GM18909 (cell line): ENCODE data around the gene SVOP.
"Not testable (repeated sequence)": the region's sequence is repeated elsewhere in the genome, so short reads cannot be mapped to it uniquely, and the experiment has no call there.

ENCODE experiments used
- ATAC-seq: cut with Tn5 transposase; IDR thresholded peaks from one replicate; pipeline ENCODE4 v1.9.1; 2021; ENCODE audit warnings: mild to moderate bottlenecking; ENCODE audit not compliant: unreplicated experiment, poor library complexity

The SVOP gene

DNA sequence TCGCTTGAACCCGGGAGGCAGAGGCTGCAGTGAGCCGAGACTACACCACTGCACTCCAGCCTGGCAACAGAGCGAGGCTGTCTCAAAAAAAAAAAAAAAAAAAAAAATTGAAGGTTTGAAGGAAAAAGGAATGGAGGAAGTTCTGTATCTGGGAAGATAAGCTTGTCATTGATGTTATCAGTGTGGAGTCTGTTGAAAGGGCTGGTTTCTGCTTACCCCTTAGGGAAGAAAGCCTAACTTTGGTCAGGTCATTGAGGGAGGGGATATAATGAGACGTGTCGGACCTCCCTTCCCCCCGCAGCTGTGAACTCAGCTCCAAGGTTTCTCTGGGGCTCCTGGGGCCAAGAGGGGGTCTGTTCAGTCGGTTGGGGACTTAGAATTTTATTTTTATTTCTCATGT, 124.5 kb downstream of the SVOP start:
- no peak for ATAC-seq

DNA sequence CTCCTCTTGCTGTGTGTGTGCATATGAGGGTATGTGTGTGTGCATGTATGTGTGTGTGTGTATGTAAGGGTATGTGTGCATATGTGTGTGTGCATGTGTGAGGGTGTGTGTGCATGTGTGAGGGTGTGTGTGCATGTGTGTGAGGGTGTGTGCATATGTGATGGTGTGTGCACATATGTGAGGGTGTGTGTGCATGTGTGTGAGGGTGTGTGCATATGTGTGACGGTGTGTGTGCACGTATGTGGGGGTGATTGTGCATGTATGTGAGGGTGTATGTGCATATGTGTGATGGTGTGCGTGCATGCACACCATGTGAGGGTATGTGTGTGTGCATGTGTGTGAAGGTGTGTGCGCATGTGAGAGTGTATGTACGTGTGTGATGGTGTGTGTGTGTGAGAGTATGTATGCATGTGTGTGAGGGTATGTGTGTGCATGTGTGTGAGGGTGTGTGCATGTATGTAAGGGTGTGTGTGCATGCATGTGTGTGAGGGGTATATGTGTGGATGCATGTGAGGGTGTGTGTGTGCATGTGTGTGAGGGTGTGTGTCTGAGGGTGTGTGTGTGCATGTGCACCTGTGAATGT, 125.6 kb downstream of the SVOP start:
- ATAC-seq, result no peak

DNA sequence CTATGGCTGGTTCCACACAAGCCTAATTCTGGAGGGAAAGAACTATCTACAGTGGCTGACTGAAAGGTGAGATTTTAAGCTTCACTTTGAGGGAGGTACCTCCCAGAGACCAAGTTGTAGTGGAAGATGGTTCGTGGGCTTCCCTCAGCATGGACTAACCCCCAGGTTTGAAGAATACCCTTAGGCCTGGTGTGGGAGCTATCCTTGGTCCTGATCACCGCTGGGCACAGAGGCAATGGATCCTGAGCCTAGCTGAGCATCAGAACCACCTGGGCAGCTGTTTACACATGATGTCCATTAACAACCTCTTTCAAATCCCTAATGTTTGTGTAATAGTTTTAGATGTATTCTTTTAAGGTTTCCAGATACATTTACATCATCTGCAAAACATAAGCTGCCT, 130.7 kb downstream of the SVOP start:
- no peak for ATAC-seq

DNA sequence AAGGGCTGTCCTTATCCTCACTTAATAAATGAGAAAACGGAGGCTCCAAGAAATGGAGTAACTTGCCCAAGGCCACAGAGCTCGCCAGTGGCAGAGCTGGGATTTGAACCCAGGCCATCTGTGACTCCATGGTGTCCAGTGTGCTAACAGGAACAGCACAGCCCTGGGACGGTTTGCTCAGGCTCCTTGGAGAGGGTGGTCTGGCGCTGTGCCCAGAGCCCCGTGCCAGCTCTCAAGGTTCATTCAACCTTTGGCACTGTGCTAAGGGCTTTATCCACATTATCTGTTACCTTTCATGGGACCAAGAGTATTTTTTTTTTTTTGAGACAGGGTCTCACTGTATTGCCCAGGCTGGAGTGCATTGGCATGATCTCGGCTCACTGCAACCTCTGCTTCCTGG, 132.8 kb downstream of the SVOP start:
- no peak for ATAC-seq

DNA sequence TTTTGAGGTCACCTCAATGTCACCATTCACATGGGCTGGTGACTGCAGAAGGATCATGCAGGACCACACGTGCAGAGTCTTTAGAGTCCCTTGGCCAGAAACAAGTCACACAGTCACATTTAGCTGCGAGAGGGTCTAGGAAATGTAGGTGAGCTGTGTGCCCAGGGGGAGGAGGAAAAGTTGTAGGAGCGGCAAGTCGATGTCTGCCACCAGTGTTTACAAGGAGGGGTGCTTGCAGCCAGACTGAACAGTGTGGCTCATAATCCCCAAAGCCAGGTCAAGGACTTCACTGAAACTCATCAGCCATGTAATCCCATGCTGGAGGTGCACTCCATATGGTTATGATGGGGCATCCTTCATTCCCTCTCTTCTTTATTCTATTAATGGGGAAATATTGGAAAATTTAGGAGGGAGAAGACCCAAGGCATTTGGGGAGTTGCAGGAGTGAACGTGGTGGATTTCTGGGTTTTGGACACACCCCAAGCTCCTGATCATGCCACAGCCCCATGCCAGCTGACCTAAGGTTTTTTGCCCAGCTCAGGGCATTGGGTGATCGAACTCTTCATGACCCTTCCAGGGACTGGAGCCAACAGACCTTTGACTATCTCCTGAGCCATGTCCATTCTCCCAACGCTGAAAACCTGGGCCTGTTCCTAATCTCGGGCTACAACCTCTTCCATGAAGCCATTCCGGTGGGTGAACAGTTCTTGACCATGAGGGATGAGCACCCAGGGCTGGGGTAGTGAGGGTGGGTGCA, 133.8 kb downstream of the SVOP start:
- ATAC-seq, result no peak

DNA sequence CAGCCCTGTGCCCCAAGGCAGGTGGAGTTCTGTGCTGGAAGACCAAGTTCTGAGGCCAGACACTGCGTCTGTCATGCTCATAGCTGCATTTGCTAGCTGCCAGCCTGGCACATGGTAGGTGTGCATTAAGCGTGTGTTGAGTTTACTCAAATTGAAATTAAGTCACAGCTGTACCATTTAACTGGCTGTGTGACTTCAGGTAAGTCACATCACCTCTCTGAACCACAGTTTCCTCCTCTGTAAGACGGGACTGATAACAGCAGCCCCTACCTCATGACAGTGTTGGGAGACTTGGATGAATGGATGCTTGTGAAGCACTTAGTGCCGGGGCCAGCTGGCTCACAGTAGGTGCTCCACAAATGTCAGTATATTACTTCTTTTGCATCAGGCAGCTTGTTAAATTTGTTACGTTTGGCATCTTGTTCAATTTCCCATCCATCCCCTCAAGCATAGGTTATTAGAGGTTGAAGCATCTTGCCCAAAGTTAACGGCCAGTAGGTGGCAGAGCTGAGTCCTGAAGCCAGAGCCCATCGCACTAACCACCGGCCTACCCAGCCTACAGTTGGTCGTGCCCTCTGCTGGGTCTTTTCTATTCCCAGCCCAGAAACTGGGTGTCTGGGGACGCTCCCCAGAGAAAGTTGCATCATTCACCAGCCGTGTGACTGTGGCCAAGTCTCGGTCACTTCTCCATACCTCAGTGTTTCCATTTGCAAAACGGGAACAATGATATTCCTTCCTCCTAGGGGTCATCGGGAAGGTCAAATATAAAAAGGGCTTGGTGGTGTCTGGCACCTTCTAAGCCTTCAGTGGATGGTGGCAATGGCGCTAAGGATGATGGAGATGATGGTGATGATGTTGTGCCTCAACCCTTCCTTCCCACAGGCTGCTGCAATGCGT, 136.5 kb downstream of the SVOP start:
- ATAC-seq, result no peak

DNA sequence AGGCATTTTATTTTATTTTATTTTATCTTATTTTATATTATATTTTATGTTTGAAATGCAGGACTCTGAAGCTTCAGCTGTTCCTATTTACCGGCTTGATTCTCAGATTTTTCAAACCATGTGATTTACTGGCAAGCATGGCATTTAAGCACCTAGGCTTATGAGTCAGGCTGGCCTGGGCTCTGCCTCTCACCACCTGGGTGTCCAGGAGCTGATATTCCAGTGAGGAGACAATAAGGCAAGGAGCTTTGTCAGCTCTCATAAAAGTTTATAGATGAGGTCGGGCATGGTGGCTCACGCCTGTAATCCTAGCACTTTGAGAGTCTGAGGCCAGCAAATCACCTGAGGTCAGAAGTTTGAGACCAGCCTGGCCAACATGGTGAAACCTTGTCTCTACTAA, 138.9 kb downstream of the SVOP start:
- ATAC-seq, result no peak

DNA sequence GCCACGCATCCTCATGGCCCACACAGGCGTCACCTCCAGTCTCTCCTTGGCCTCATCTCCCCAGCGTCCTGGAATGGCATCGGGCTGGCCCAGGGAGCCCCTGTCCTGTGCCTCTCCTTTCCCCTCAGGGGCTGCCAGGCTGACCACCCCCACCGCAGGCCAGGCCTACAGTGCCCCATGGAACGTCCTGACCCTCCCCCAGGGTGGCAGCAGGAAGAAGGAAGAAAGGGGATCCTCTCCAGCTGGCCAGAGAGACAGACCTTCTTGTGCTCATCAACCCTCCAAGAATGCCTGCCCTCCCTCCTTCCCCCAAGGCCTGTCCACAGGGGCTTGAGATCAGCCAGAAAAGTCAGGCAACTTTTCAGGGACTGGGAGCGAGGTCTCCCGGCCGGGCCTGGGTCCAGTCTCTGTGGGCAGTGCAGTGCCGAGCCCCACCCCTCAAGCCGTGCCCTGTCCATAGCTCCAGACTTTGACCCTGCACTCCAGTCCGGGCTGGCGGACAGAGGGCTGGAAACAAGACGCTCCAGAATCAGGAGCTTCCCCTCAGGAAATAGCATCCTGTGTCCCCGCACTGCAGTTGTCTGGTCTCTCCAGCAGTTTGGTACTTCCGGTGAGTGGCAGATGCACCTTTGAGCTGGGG, 141.1 kb downstream of the SVOP start, which contains the start of gene DAO:
DAO (plus strand) TSS at position 478 of the 640 bp plus-strand sequence. CDS start 4,915 bp downstream, outside the sequence.
- no peak for ATAC-seq

DNA sequence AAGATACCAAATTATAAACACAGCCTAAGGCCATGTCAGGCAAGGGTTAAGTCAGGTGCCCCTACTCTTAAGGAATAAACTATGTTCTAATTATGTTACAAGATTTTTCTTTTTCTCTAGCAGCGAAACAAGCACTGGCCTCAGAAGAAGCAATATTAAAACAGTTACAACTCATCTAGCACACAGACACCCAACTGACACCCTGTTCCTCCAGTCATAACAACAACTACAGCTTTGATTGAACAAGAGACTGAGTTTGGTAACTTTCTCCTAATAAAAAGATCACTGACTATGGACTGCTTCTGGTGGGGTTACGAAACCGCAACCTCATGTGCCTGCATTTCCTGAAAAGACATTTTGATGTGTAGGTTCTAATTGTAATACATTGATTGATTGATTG, 144.3 kb downstream of the SVOP start:
- ATAC-seq, result no peak

DNA sequence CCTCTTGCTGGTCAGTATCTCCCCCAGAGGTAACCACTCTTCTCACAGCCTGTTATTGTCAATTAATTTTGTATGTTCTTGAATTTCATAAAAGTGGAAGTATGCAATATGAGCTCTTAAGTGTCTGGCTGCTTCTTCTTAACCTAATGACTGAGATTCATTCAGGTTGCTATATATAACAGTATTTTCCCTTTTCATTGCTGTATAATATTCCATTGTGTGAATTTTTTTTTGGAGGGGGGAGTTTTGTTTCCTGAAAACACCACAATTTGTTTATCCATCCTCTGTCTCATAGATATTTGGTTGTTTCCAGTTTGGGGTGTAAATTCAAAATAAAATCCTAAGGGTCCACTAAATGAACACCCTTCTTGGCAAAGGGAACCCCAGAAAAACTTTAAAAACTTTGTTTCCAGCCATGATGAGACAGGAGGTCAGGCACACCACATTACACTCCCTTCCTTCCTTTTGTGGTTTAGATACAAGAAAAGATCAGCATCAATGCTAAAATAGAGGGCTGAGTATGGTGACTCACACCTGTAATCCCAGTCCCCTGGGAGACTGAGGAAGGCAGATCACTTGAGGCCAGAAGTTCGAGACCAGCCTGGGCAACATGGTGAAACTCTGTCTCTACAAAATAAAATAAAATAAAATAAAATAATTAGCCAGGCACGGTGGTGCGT, 145.0 kb downstream of the SVOP start:
- ATAC-seq, result no peak

DNA sequence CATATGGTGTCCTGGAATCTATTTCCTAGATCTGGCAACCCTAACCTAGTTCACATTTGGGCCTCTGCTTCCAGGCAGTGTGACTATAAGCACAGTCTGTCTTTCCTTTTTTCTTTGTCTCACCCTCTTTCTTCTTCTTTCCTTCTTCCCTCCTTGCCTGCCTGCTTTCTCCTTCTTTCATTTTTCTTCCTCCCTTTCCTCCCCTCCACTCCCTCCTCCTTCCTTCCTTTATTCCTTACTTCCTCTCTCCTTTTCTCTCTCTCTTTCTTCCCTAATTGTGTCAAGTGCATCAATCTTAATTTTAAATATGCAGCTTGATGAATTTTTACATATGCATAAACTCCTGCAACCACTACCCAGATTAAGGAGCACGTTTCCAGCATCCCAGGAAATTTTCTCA, 145.6 kb downstream of the SVOP start:
- ATAC-seq, result no peak

DNA sequence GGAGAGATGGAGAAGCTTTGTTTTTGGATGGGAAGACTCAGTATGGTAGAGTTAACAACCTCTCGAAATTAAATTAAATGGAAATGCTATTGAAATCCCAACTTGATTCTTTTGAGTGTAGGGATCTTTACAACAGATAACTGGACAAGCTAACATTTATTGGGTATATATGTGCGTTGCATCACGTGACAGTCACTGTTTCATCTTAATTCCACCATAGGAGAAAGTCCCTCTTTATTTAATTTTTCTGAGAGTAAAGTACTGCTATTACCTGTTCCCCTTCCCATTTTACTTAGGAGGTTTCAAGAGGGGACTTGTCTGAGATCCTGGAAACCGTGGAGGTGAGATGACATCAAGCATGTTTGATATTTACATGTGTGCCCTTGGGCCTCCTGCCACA, 152.1 kb downstream of the SVOP start:
- ATAC-seq, result no peak

DNA sequence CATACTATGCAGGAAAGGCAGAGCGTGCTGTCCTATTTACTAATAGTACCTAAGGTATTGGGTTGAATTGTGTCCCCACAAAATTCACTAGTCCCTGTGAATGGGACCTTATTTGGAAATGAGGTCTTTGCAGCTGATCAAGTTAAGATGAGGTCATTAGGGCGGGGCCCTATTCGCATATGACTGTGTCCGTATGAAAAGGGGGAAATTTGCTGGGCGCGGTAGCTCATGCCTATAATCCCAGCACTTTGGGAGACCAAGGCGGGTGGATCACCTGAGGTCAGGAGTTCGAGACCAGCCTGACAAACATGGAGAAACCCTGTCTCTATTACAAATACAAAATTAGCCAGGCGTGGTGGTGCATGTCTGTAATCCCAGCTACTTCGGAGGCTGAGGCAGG, 154.8 kb downstream of the SVOP start:
- not testable (repeated sequence) for ATAC-seq

DNA sequence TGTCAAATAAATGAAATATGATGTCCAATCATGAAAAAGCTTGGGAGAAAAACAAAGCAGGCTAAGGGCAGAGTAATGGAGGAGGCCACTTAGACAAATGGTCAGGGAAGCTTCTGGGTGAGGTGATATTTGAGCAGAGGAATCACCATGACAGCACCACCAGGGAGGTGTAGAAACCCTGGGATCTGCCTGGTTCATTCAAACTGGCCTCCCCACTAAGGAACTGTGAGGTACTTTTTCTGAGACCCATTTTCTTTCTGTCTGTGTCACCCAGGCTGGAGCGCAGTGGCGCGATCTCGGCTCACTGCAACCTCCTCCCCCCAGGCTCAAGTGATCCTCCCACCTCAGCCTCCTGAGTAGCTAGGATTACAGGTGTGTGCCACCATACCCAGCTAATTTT, 155.7 kb downstream of the SVOP start:
- no peak for ATAC-seq

DNA sequence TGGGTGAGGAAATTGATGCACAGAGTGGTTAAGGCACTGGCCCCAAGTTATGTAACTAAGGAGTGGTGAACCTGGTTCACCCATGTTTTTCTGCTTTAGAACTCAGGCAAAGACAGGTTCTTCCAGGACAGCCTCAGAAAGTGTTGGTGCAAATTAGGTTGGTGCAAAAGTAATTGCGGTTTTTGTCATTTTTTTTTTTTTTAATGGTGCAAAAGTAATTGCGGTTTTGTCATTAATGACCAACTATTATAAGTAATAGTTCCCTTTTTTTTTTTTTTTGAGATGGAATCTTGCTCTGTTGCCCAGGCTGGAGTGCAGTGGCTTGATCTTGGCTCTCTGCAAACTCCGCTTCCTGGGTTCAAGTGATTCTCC, 158.3 kb downstream of the SVOP start:
- ATAC-seq, result no peak

DNA sequence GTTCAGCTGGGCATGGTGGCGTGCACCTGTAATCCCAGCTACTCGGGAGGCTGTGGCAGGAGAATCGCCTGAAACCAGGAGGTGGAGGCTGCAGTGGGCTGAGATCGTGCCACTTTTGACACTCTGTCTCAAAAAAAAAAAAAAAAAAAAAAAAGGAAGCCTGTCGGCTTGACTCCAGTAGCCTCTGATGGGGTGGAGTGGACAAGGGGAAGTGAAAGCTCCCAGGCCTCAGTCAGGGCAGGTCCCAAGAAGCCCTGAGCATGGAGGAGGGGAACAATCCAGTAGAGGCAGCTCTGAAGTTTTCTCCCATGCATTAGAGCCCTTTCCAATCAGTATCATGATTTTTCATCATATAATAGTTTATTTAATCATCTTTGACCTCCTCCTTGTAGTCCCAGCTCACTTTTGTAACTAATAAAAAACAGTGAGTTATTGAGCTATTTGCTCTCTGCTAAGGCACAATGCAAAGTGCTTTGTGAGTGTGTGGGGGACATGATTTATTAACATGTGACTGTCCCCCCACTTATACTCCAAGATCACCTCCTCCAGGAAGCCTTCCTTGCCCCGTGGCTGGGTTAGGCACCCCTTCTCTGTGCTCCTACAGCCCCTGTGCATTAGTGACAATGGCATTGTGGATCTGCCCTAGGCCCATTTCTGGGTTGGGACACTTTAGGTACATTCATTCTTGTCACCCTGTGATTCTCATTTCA, 158.8 kb downstream of the SVOP start:
- ATAC-seq, result no peak

DNA sequence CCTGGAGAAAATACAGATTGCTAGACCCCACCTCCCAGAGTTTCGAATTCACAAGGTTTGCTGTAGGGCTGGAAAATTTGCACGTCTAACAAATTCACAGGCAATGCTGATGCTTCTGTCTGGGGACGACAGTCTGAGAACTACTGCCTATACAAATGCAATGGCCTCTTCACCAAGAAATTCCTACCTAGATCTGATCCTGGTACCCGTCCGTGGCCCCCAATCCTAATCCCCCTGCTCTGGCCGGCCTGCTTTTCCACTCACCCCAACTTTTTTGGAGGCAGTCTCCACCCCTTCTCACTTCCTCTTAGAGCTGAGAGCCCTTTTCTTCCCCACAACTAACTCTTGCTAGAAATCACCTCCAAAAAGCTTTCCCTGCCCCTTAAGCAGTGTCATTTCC, 160.4 kb downstream of the SVOP start:
- ATAC-seq, result no peak

DNA sequence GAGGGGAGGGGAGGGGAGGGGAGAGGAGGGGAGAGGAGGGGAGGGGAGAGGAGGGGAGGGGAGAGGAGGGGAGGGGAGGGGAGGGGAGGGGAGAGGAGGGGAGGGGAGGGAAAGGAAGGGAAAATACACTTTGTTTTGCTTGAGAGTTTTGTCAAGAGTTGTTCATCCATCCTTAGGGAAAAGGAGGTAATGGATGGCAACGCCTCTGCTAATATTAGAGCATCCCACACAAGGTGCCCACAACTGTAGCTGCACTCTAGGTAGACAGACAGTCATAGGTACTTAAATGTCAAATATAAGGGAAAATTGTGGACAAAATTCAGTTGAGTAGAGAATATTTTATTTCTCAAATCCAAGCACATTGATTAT, 161.0 kb downstream of the SVOP start:
- ATAC-seq, result no peak

DNA sequence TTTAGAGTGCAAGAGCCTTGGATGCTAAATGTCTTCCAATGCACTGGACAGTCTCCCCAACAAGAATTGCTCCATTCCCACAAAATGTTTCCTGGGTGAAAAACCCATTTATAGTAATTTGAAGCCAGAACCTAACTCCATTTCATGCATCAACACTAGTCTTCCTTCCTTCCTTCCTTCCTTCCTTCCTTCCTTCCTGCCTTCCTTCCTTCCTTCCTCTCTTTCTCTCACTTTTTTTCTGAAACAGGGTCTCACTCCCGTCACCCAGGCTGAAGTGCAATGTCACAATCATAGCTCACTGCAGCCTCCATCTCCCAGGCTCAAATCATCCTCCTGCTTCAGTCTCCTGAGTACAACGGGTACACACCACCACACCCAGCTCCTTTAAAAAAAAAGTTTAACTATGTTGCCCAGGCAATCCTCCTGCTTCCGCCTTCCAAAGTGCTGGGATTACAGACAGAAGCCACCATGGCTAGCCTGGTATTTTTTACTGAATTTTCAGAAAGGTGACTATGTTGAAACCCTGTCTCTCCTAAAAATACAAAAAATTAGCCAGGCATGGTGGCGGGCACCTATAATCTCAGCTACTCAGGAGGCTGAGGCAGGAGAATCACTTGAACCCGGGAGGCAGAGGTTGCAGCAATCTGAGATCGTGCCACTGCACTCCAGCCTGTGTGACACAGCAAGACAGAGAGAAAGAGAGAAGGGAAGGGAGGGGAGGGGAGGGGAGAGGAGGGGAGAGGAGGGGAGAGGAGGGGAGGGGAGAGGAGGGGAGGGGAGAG, 161.5 kb downstream of the SVOP start:
- not testable (repeated sequence) for ATAC-seq
